Panc1 (cell line): ENCODE data around the gene TEKT3.

Experiments
- CTCF ChIP-seq: fragments of 450-650 bp; IDR thresholded peaks from 2 replicates; pipeline ENCODE4 v1.5.1; 2017; ENCODE audit warnings: mild to moderate bottlenecking
- POLR2AphosphoS5 ChIP-seq: IDR thresholded peaks from 2 replicates; pipeline ENCODE4 v1.6.1; 2012; ENCODE audit warnings: mild to moderate bottlenecking, low read depth, low read length, moderate library complexity
- SIN3A ChIP-seq: IDR thresholded peaks from 2 replicates; pipeline ENCODE4 v1.6.1; 2012; ENCODE audit warnings: low read depth, mild to moderate bottlenecking, low read length, moderate library complexity, borderline replicate concordance; ENCODE audit not compliant: insufficient read depth
- TCF7L2 ChIP-seq: IDR thresholded peaks from 2 replicates; pipeline ENCODE4 v1.6.1; 2011; ENCODE audit warnings: mild to moderate bottlenecking, low read depth, low read length, inconsistent platforms

- TF ChIP-seq TCF7L2 (no peak), CTCF (no peak), POLR2AphosphoS5 (no peak), SIN3A (no peak)
Measured at GRCh38 chr17:15263206-15263579, 78.2 kb downstream of the TEKT3 start.
